Activated naive CD8-positive, alpha-beta T cell treated with anti-CD3 and anti-CD28 coated beads, Interleukin-2, amount 10 ng/mL, durations not matched to agents 7 days and 5 days (primary cell): Measurements from ENCODE around the gene TK2. TPM values are rescaled to one million over a fixed set of nuclear protein-coding genes. Genes with fewer than 3 reads are reported as not detected.

Experiments used
- ATAC-seq: fragments of 150-1000 bp; cut with Tn5 transposase; one replicate; pipeline ENCODE4 v1.10.0; 2021; ENCODE audit warnings: low read depth, moderate library complexity
- POLR2A ChIA-PET: fragments of 350-600 bp; sonication (Branson Sonifier 250); formaldehyde crosslinking; loops from one replicate; lab custom pipeline; 2021; ENCODE audit warnings: antibody characterized with exemption; lab: Charles Lee
- DNase-seq: peaks from one replicate; pipeline ENCODE4 v3.0.0; 2021
- H3K27ac Mint-ChIP-seq: one replicate; pipeline ENCODE4 v1.8.0; 2022; ENCODE audit warnings: mild to moderate bottlenecking, mixed read lengths
- H3K27me3 Mint-ChIP-seq: one replicate; pipeline ENCODE4 v1.8.0; 2022; ENCODE audit warnings: mild to moderate bottlenecking, moderate library complexity, mixed read lengths
- H3K36me3 Mint-ChIP-seq: one replicate; pipeline ENCODE4 v1.8.0; 2021; ENCODE audit warnings: mild to moderate bottlenecking, mixed read lengths
- H3K4me1 Mint-ChIP-seq: one replicate; pipeline ENCODE4 v1.8.0; 2021; ENCODE audit warnings: mixed read lengths
- H3K4me3 Mint-ChIP-seq: one replicate; pipeline ENCODE4 v1.8.0; 2022; ENCODE audit warnings: mild to moderate bottlenecking, moderate library complexity, mixed read lengths
- H3K9me3 Mint-ChIP-seq: one replicate; pipeline ENCODE4 v1.8.0; 2021; ENCODE audit warnings: mixed read lengths
- total RNA-seq, 2 experiments: library from RNA; stranded (reverse); gene quantifications; one replicate each; pipeline ENCODE4 v1.2.3, GENCODE V29; 2021

TK2 gene
- total RNA-seq, 2 experiments from 2014 or later = 7.0 to 8.6 TPM

DNA sequence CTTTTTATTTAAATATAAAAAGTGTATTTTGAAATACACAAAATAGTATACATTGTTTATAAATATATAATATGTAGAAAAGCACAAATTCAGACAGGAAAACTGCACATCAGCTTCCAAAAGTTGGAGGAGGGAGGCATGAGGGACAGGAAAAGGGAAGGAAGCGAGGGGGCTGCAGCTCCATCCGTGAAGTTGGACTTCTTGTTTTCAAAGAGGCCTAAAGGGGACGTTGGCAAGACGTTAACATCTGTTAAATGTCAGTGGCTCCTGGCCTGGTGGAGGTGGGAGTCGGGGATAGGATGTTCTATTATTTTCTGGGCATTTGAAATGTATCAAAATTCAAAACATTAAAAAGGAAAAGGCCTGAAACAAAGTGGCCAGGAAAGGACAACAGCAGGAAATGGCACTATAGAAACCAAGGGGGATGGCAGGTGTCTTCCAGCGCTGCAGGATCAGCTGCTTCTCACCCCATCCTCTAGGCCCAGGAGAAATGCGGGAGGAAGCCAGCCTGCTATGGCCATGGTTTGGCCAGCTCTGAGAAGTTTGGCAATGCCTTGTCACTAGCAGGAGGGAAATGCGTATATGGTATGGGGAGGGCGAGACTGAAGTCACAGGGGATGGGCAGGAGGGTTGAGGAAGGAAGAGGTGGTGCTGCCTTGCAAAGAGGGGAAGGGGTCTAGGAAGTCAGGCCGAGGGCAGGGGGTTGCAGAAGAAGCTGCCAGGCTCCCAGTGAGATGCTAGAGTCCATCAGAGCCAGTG is 35.7 kb upstream of the TK2 start:
- peaks cover 42% of the 10 kb centered on the region for H3K4me1 Mint-ChIP-seq
- H3K27ac Mint-ChIP-seq = no peak overlapping the region

DNA sequence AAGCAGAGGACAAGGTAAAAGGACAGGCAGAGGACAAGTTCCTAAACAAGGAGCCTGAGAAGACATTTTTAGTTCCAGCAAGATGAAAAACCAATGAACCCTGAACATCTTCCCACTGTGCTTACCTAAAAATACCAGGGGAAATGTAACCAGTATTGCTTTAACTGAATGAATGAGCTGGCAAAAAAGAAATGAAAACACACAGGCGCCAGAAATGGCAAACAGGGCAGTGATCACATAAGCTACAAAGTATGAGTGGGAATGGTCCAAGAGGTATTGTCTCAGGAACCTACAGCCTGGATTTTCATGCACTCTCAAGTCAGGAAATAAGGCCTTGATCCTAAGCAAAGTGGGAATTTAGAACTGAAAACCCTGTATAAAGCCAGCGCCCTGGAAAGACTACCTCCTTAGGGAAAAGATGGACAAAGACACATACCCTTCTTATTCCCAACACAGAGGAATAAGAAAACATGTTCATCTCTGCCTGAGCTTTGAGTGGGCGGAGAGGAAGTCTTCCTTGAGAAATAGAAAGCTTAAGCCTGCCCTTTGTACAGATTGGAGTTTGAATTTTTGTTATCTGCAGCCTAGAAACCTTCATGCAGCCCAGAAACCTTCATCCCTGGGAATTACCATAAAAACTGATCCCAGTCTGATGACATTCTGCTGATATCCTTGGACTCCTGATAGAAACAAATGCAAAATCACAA is 31.5 kb upstream of the TK2 start:
- H3K27me3 Mint-ChIP-seq = peaks cover 38% of the 10 kb centered on the region
- H3K4me3 Mint-ChIP-seq = no peak overlapping the region
- H3K27ac Mint-ChIP-seq = no peak overlapping the region
- peaks cover 6% of the 10 kb centered on the region for H3K36me3 Mint-ChIP-seq
- no peak for DNase-seq
- ATAC-seq = no peak
- POLR2A ChIA-PET = interaction anchor here (1.5 kb wide), 1 partner anchor 27 kb away, joined by 3 read pairs; no protein-coding TSS in a partner anchor
- peaks cover 20% of the 10 kb centered on the region for H3K4me1 Mint-ChIP-seq
- no peaks in the 10 kb centered on the region for H3K9me3 Mint-ChIP-seq

More for the DNA sequence above, 35.7 kb upstream of the TK2 start:
- no peak overlapping the region for H3K4me3 Mint-ChIP-seq
- POLR2A ChIA-PET = interaction anchor here (0.6 kb wide), 1 partner anchor 80 kb away, joined by 3 read pairs; no protein-coding TSS in a partner anchor
- no peak for DNase-seq
- H3K9me3 Mint-ChIP-seq = no peaks in the 10 kb centered on the region
- H3K36me3 Mint-ChIP-seq = no peaks in the 10 kb centered on the region
- ATAC-seq = no peak
- peaks cover 5% of the 10 kb centered on the region for H3K27me3 Mint-ChIP-seq

DNA sequence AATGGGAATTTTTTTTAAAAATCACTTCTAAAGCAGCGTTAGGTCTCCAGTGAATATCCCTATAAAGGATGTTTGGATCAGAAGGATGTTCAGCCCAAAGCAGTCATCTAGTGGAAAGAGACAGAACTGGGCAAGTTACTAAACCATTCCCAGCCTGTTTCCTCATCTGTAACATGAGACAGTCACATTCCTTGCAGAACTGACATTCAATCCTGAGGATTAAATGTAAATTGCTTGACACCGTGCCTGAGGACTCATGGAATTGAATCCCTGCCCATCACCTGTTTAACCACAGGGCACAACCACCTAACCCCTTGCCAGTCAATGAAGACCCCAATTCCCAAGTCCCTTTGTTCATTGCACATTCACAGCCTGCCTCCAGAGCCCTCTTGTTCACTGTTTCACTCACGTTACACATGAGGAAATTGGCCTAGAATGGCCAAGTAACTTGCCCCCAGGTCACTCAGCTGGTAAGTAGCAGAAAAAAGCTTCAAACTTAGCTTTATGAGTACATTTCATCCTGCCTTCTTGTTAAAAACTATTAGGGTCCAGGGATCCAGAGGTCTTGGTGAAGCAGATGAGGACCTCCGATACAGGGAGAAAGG is 30.8 kb upstream of the TK2 start:
- Mint-ChIP-seq H3K9me3 (no peaks in the 10 kb centered on the region), H3K27me3 (peaks cover 38% of the 10 kb centered on the region), H3K4me1 (peaks cover 16% of the 10 kb centered on the region), H3K36me3 (peaks cover 6% of the 10 kb centered on the region), H3K4me3 (no peak overlapping the region), H3K27ac (no peak overlapping the region)
- DNase-seq (no peak), ATAC-seq (no peak)
- POLR2A ChIA-PET = interaction anchor here (1.5 kb wide), 1 partner anchor 28 kb away, joined by 3 read pairs; no protein-coding TSS in a partner anchor

DNA sequence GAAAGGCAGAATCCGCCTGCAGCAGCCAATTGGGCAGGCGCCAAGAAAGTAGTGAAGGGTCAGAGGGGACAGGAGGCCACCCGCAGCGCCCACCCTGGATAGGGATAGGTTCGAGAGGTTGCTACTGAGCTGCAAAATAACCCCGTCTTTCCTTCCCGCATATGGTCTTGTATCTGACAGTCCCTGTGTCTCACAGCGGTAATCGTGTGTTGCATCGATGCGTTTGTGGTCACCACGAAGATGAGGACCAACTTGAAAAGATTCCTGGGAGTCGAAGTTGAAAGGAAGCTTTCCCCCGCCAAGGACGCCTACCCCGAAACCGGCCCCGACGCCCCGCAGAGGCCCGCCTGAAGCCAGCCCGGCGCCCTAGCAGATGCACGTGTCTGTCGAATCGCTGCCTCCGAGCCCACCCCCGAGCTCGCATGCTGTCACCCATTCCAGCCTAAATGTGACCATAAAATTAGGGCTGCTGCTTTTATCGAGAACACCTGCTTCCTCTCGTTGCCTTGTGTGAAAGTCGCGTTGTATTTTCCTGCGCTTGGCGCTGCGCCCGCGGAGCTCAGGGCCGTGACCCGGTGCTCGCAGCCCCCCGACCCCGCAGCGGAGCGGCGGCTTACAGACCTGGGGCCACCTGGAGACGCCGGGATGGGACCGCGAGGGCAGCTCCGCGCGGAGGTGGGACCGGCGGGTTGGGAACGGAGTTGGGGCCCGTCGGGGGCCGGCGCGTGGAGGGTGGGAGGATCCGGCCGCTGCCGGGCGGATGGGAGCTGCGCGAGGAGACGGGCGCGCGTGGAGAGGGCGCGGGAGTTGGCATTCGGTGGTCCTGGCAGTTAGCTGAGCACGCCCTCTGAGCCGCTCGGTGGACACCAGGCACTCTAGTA is 29.0 kb upstream of the TK2 start, which contains the start of gene CMTM2:
CMTM2 (plus strand) TSS at position 813 of the 881 bp plus-strand sequence. CDS start 145 bp downstream, outside the sequence.
- H3K4me1 Mint-ChIP-seq = peaks cover 13% of the 10 kb centered on the region
- peak within 1 kb of the TSS; percentile 41 for H3K4me3 Mint-ChIP-seq
- H3K27ac Mint-ChIP-seq = no peak within 1 kb of the TSS
- DNase-seq (no peak), ATAC-seq (peak; percentile 36)
- POLR2A ChIA-PET = interaction anchor here (0.6 to 1.4 kb wide), 4 partner anchors 19 to 75 kb away, joined by 4 to 6 read pairs (median 5); no protein-coding TSS in a partner anchor
- peaks cover 38% of the 10 kb centered on the region for H3K27me3 Mint-ChIP-seq
- peaks cover 10% of the 10 kb centered on the region for H3K36me3 Mint-ChIP-seq
- no peaks in the 10 kb centered on the region for H3K9me3 Mint-ChIP-seq

DNA sequence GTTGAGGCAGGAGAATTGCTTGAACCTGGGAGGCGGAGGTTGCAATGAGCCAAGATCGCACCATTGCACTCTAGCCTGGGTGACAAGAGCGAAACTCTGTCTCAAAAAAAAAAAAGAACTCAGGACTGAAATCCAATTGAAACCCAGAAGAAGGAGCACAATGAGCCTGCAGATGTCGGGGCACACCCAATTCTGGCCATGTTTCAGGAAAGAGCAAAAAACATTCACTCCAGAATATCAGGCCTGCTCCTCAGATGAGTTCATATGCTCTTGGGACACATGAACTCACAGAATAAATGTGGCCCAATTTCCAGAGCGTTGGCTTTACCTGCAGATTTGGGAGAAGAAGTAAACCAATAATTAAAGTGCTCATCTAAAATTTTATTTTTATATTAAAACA is 26.4 kb upstream of the TK2 start:
- peaks cover 15% of the 10 kb centered on the region for H3K36me3 Mint-ChIP-seq
- POLR2A ChIA-PET = interaction anchor here (0.6 to 1.1 kb wide), 2 partner anchors 14 to 17 kb away, joined by 3 read pairs; no protein-coding TSS in a partner anchor
- DNase-seq = no peak
- ATAC-seq = no peak
- H3K4me1 Mint-ChIP-seq = peaks cover 15% of the 10 kb centered on the region
- H3K27me3 Mint-ChIP-seq = peaks cover 38% of the 10 kb centered on the region
- H3K27ac Mint-ChIP-seq = no peak overlapping the region
- H3K9me3 Mint-ChIP-seq = no peaks in the 10 kb centered on the region
- H3K4me3 Mint-ChIP-seq = no peak overlapping the region

GRCh38 chr16:66575060-66575459 is 25.1 kb upstream of the TK2 start:
- no peak overlapping the region for H3K4me3 Mint-ChIP-seq
- no peak for ATAC-seq
- POLR2A ChIA-PET = interaction anchor here (1.0 to 1.4 kb wide), 2 partner anchors 18 to 28 kb away, joined by 3 read pairs; no protein-coding TSS in a partner anchor
- no peaks in the 10 kb centered on the region for H3K9me3 Mint-ChIP-seq
- peaks cover 18% of the 10 kb centered on the region for H3K36me3 Mint-ChIP-seq
- H3K27me3 Mint-ChIP-seq = peaks cover 29% of the 10 kb centered on the region
- peaks cover 15% of the 10 kb centered on the region for H3K4me1 Mint-ChIP-seq
- H3K27ac Mint-ChIP-seq = no peak overlapping the region
- DNase-seq = no peak

GRCh38 chr16:66574531-66574930 is 24.6 kb upstream of the TK2 start:
- no peak overlapping the region for H3K4me3 Mint-ChIP-seq

DNA sequence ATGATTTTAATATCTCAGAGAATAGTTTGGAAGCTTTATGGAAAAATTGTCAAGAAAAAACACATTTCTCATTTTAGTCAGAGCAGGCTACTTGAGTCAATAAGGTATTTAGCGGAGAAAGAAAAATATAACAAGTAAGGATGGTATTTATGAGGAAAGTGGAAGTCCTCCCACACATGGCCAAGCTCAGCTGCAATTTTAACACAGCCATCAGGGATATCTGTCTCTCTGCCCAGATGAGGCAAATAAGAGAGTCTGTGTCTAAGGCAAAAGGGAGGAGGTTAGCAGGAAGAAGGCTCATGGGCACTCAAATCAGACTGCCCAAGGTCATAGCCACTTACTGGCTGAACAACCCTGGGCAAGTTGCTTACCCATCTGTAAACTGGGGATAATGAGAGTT is 24.2 kb upstream of the TK2 start:
- Mint-ChIP-seq H3K9me3 (no peaks in the 10 kb centered on the region), H3K27me3 (peaks cover 20% of the 10 kb centered on the region), H3K27ac (no peak overlapping the region), H3K36me3 (peaks cover 13% of the 10 kb centered on the region), H3K4me1 (peaks cover 12% of the 10 kb centered on the region), H3K4me3 (no peak overlapping the region)
- ATAC-seq = no peak
- POLR2A ChIA-PET = interaction anchor here (1.4 kb wide), 1 partner anchor 29 kb away, joined by 3 read pairs; no protein-coding TSS in a partner anchor
- DNase-seq = no peak

More at GRCh38 chr16:66574531-66574930, 24.6 kb upstream of the TK2 start:
- Mint-ChIP-seq H3K27ac (no peak overlapping the region), H3K9me3 (no peaks in the 10 kb centered on the region), H3K27me3 (peaks cover 24% of the 10 kb centered on the region), H3K36me3 (peaks cover 13% of the 10 kb centered on the region), H3K4me1 (peaks cover 14% of the 10 kb centered on the region)
- DNase-seq (no peak), ATAC-seq (no peak)
- POLR2A ChIA-PET = interaction anchor here (1.4 kb wide), 1 partner anchor 29 kb away, joined by 3 read pairs; no protein-coding TSS in a partner anchor

- POLR2A ChIA-PET = interaction anchor here (0.9 to 1.1 kb wide), 2 partner anchors 20 to 62 kb away, joined by 4 to 5 read pairs; partner anchors contain the start of gene CKLF
- H3K4me3 Mint-ChIP-seq = no peak overlapping the region
- peaks cover 5% of the 10 kb centered on the region for H3K4me1 Mint-ChIP-seq
- no peaks in the 10 kb centered on the region for H3K9me3 Mint-ChIP-seq
- peak; percentile 26 for ATAC-seq
- H3K36me3 Mint-ChIP-seq = peaks cover 18% of the 10 kb centered on the region
- no peak overlapping the region for H3K27ac Mint-ChIP-seq
- peaks cover 4% of the 10 kb centered on the region for H3K27me3 Mint-ChIP-seq
- no peak for DNase-seq
Observed at GRCh38 chr16:66572356-66572755, 22.4 kb upstream of the TK2 start.

GRCh38 chr16:66569827-66570405 is 20.0 kb upstream of the TK2 start:
- Mint-ChIP-seq H3K4me3 (no peak overlapping the region), H3K27me3 (no peaks in the 10 kb centered on the region), H3K36me3 (peaks cover 29% of the 10 kb centered on the region), H3K4me1 (peaks cover 5% of the 10 kb centered on the region), H3K27ac (no peak overlapping the region), H3K9me3 (no peaks in the 10 kb centered on the region)
- DNase-seq (no peak), ATAC-seq (no peak)
- POLR2A ChIA-PET = interaction anchor here (0.7 to 1.3 kb wide), 2 partner anchors 9 to 81 kb away, joined by 3 read pairs; no protein-coding TSS in a partner anchor

- Mint-ChIP-seq H3K9me3 (no peaks in the 10 kb centered on the region), H3K36me3 (peaks cover 29% of the 10 kb centered on the region)
- POLR2A ChIA-PET = no interaction called here
Observed at GRCh38 chr16:66569131-66569530, 19.2 kb upstream of the TK2 start.

DNA sequence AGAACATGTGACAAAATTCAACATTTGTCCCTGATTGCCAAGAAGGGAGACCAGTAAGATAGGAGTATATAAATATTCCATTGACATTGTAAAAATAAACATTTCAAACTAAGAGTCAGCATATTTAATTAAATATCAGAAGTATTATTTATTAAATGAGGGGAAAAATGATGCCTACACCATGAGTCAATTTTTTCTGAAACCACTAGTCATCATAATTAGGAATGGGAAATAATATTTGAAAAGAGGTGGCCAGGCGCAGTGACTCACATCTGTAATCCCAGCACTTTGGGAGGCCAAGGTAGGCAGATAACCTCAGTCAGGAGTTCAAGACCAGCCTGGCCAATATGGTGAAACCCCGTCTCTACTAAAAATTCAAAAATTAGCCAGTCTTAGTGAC is 18.4 kb upstream of the TK2 start:
- Mint-ChIP-seq H3K9me3 (no peaks in the 10 kb centered on the region), H3K4me1 (peaks cover 10% of the 10 kb centered on the region), H3K4me3 (no peak overlapping the region), H3K36me3 (peaks cover 35% of the 10 kb centered on the region), H3K27me3 (no peaks in the 10 kb centered on the region), H3K27ac (no peak overlapping the region)
- no peak for ATAC-seq
- DNase-seq = no peak
- POLR2A ChIA-PET = no interaction called here

More at GRCh38 chr16:66569131-66569530, 19.2 kb upstream of the TK2 start:
- H3K4me1 Mint-ChIP-seq = peaks cover 5% of the 10 kb centered on the region
- no peaks in the 10 kb centered on the region for H3K27me3 Mint-ChIP-seq
- no peak overlapping the region for H3K4me3 Mint-ChIP-seq
- H3K27ac Mint-ChIP-seq = no peak overlapping the region
- DNase-seq (no peak), ATAC-seq (no peak)
